ENCODE data around the gene RFX3.

The RFX3 gene

GRCh38 chr9:3180696-3181048 lies 345.1 kb downstream of the RFX3 start:
- Histone ChIP-seq H2AFZ (ENCODE audit: low read length) (no peak overlapping the region), H3K9ac (ENCODE audit: low read length) (no peak overlapping the region), H3K4me2 (ENCODE audit: low read length) (no peak overlapping the region), H3K4me3 (ENCODE audit: low read depth, low read length, poor library complexity, severe bottlenecking) (no peak overlapping the region), H4K20me1 (ENCODE audit: insufficient read depth, low read length) (no peaks in the 10 kb centered on the region), H3K27ac (ENCODE audit: low read depth, low read length, poor library complexity, severe bottlenecking) (no peak overlapping the region), H3F3A (ENCODE audit: insufficient read depth, low read length) (no peaks in the 10 kb centered on the region), H3K36me3 (ENCODE audit: insufficient read depth, low read length) (no peaks in the 10 kb centered on the region), H3K79me2 (ENCODE audit: insufficient read depth, low read length) (no peaks in the 10 kb centered on the region), H3K9me3 (ENCODE audit: low read length) (no peaks in the 10 kb centered on the region), H3K4me1 (ENCODE audit: insufficient read depth, low read length, severe bottlenecking) (no peaks in the 10 kb centered on the region), H3K9me2 (ENCODE audit: low read depth, low read length) (no peaks in the 10 kb centered on the region), H3K27me3 (ENCODE audit: insufficient read depth, low read length) (no peaks in the 10 kb centered on the region; the same call in 1 of the 2 replicates)
- TF ChIP-seq CTCF (IDR thresholded peaks at IDR 0.05; ENCODE audit: low read length), result no peak
- no peak for TF ChIP-seq EZH2 (IDR thresholded peaks at IDR 0.05; ENCODE audit: borderline replicate concordance, low read length)

GRCh38 chr9:3179711-3180110 lies 346.1 kb downstream of the RFX3 start:
- Histone ChIP-seq H3K9ac (ENCODE audit: low read length) (no peak overlapping the region), H3K4me1 (ENCODE audit: insufficient read depth, low read length, severe bottlenecking) (no peaks in the 10 kb centered on the region), H3K9me2 (ENCODE audit: low read depth, low read length) (no peaks in the 10 kb centered on the region), H2AFZ (ENCODE audit: low read length) (no peak overlapping the region), H4K20me1 (ENCODE audit: insufficient read depth, low read length) (no peaks in the 10 kb centered on the region), H3K4me2 (ENCODE audit: low read length) (no peak overlapping the region), H3K27ac (ENCODE audit: low read depth, low read length, poor library complexity, severe bottlenecking) (no peak overlapping the region), H3K4me3 (ENCODE audit: low read depth, low read length, poor library complexity, severe bottlenecking) (no peak overlapping the region), H3F3A (ENCODE audit: insufficient read depth, low read length) (no peaks in the 10 kb centered on the region), H3K9me3 (ENCODE audit: low read length) (no peaks in the 10 kb centered on the region), H3K36me3 (ENCODE audit: insufficient read depth, low read length) (no peaks in the 10 kb centered on the region), H3K79me2 (ENCODE audit: insufficient read depth, low read length) (no peaks in the 10 kb centered on the region), H3K27me3 (ENCODE audit: insufficient read depth, low read length) (no peaks in the 10 kb centered on the region; the same call in 1 of the 2 replicates)
- TF ChIP-seq EZH2 (IDR thresholded peaks at IDR 0.05; ENCODE audit: borderline replicate concordance, low read length) (no peak), CTCF (IDR thresholded peaks at IDR 0.05; ENCODE audit: low read length) (no peak)

- Histone ChIP-seq H3K9me2 (ENCODE audit: low read depth, low read length) (no peaks in the 10 kb centered on the region), H3K27me3 (ENCODE audit: insufficient read depth, low read length) (no peaks in the 10 kb centered on the region; the same call in 1 of the 2 replicates), H4K20me1 (ENCODE audit: insufficient read depth, low read length) (no peaks in the 10 kb centered on the region), H3K4me1 (ENCODE audit: insufficient read depth, low read length, severe bottlenecking) (no peaks in the 10 kb centered on the region), H3K4me2 (ENCODE audit: low read length) (no peak overlapping the region), H3K9ac (ENCODE audit: low read length) (no peak overlapping the region), H3F3A (ENCODE audit: insufficient read depth, low read length) (no peaks in the 10 kb centered on the region), H3K4me3 (ENCODE audit: low read depth, low read length, poor library complexity, severe bottlenecking) (no peak overlapping the region), H2AFZ (ENCODE audit: low read length) (no peak overlapping the region), H3K9me3 (ENCODE audit: low read length) (no peaks in the 10 kb centered on the region), H3K36me3 (ENCODE audit: insufficient read depth, low read length) (no peaks in the 10 kb centered on the region), H3K27ac (ENCODE audit: low read depth, low read length, poor library complexity, severe bottlenecking) (no peak overlapping the region), H3K79me2 (ENCODE audit: insufficient read depth, low read length) (no peaks in the 10 kb centered on the region)
- TF ChIP-seq EZH2 (IDR thresholded peaks at IDR 0.05; ENCODE audit: borderline replicate concordance, low read length), result no peak
- TF ChIP-seq CTCF (IDR thresholded peaks at IDR 0.05; ENCODE audit: low read length), result no peak
These were observed 347.9 kb downstream of the RFX3 start for GRCh38 chr9:3177936-3178335.

Measured in OCI-LY1 (cell line).